ENCODE measurements around the gene PLCD3.

- TF ChIP-seq CTCF (IDR thresholded peaks at IDR 0.05) (no peak), POLR2A (IDR thresholded peaks at IDR 0.05) (no peak)
These were observed 13.6 kb downstream of the PLCD3 start for GRCh38 chr17:45118691-45119090.

Data from right lobe of liver (tissue), 4 donors.